ENCODE results near the gene KRTAP2-2. TPM values are rescaled to one million over a fixed set of nuclear protein-coding genes. Genes with fewer than 3 reads are reported as not detected.
"Not testable (repeated sequence)": the region's sequence is repeated elsewhere in the genome, so short reads cannot be mapped to it uniquely, and the experiment has no call there.

Gene KRTAP2-2
- not detected for total RNA-seq

GRCh38 chr17:41055130-41055529 lies at the start of gene KRTAP2-2:
KRTAP2-2 (minus strand) TSS chr17:41055230; CDS start chr17:41055211, 19 bp downstream.
- intact Hi-C loops (cut with DNase I): not testable (repeated sequence)

GRCh38 chr17:41104386-41105038 lies 49.5 kb upstream of the KRTAP2-2 start:
- H3K4me1 ChIP-seq; intact Hi-C loops (cut with DNase I); DNase-seq (ENCODE audit: low spot score in 2 of 2): not testable (repeated sequence)

More at GRCh38 chr17:41055130-41055529, at the start of gene KRTAP2-2:
- not testable (repeated sequence) for H3K27ac ChIP-seq; DNase-seq (ENCODE audit: low spot score in 2 of 2); H3K36me3 ChIP-seq; H3K4me1 ChIP-seq; H3K4me3 ChIP-seq; H3K9me3 ChIP-seq; H3K27me3 ChIP-seq

GRCh38 chr17:41103896-41104295 lies 48.9 kb upstream of the KRTAP2-2 start:
- Histone ChIP-seq H3K36me3 (no peaks in the 10 kb centered on the region), H3K4me1 (no peaks in the 10 kb centered on the region), H3K27ac (no peak overlapping the region), H3K4me3 (no peak overlapping the region), H3K9me3 (no peaks in the 10 kb centered on the region), H3K27me3 (no peaks in the 10 kb centered on the region)
- intact Hi-C loops (cut with DNase I): no loop called here
- TF ChIP-seq CTCF (IDR thresholded peaks at IDR 0.05): no peak
- DNase-seq (ENCODE audit: low spot score in 2 of 2): no peak

More at GRCh38 chr17:41104386-41105038, 49.5 kb upstream of the KRTAP2-2 start:
- H3K9me3 ChIP-seq, H3K27me3 ChIP-seq, H3K27ac ChIP-seq, H3K36me3 ChIP-seq, H3K4me3 ChIP-seq: not testable (repeated sequence)

GRCh38 chr17:41101586-41102259 lies 46.7 kb upstream of the KRTAP2-2 start, which contains the start of gene KRTAP4-16:
KRTAP4-16 (minus strand) TSS chr17:41102209; CDS start chr17:41102209, 0 bp downstream.
- intact Hi-C loops (cut with DNase I): no loop called here

GRCh38 chr17:41099682-41100480 lies 44.9 kb upstream of the KRTAP2-2 start:
- H3K27ac ChIP-seq; H3K36me3 ChIP-seq; intact Hi-C loops (cut with DNase I); DNase-seq (ENCODE audit: low spot score in 2 of 2); H3K4me1 ChIP-seq; H3K4me3 ChIP-seq; H3K27me3 ChIP-seq; H3K9me3 ChIP-seq: not testable (repeated sequence)

More at GRCh38 chr17:41101586-41102259, 46.7 kb upstream of the KRTAP2-2 start, which contains the start of gene KRTAP4-16:
- Histone ChIP-seq H3K36me3 (no peaks in the 10 kb centered on the region), H3K27ac (no peak within 1 kb of the TSS), H3K9me3 (no peaks in the 10 kb centered on the region), H3K4me3 (no peak within 1 kb of the TSS), H3K4me1 (no peaks in the 10 kb centered on the region), H3K27me3 (no peaks in the 10 kb centered on the region)
- no peak for TF ChIP-seq CTCF (IDR thresholded peaks at IDR 0.05)
- no peak for DNase-seq (ENCODE audit: low spot score in 2 of 2)

GRCh38 chr17:41098481-41098880 lies 43.5 kb upstream of the KRTAP2-2 start:
- H3K4me1 ChIP-seq: no peaks in the 10 kb centered on the region
- no peaks in the 10 kb centered on the region for H3K36me3 ChIP-seq
- intact Hi-C loops (cut with DNase I): no loop called here
- no peaks in the 10 kb centered on the region for H3K9me3 ChIP-seq
- no peaks in the 10 kb centered on the region for H3K27me3 ChIP-seq
- TF ChIP-seq CTCF (IDR thresholded peaks at IDR 0.05): no peak
- DNase-seq (ENCODE audit: low spot score in 2 of 2): no peak
- H3K4me3 ChIP-seq: no peak overlapping the region
- H3K27ac ChIP-seq: no peak overlapping the region

GRCh38 chr17:41098042-41098441 lies 43.0 kb upstream of the KRTAP2-2 start, which contains the start of gene KRTAP4-8:
KRTAP4-8 (minus strand) TSS chr17:41098142; CDS start chr17:41098084, 58 bp downstream.
- Histone ChIP-seq H3K27me3 (no peaks in the 10 kb centered on the region), H3K4me3 (no peak within 1 kb of the TSS), H3K4me1 (no peaks in the 10 kb centered on the region), H3K9me3 (no peaks in the 10 kb centered on the region), H3K27ac (no peak within 1 kb of the TSS), H3K36me3 (no peaks in the 10 kb centered on the region)
- intact Hi-C loops (cut with DNase I): no loop called here
- TF ChIP-seq CTCF (IDR thresholded peaks at IDR 0.05): no peak
- DNase-seq (ENCODE audit: low spot score in 2 of 2): no peak

All from ascending aorta (tissue), 2 donors.